ENCODE measurements around the gene RPL10. TPM values are rescaled to one million over a fixed set of nuclear protein-coding genes. Genes with fewer than 3 reads are reported as not detected.
A peak's percentile ranks its signal among the peaks of the same experiment; 100 is the strongest.

Gene RPL10
- total and polyA plus RNA-seq, 9 of the 15 experiments (the other 6 are each of a cell fraction or from before 2014, with no cell fraction given): 3,774 to 7,600 (median 5,014) TPM

- TF ChIP-seq, protein P1, sequence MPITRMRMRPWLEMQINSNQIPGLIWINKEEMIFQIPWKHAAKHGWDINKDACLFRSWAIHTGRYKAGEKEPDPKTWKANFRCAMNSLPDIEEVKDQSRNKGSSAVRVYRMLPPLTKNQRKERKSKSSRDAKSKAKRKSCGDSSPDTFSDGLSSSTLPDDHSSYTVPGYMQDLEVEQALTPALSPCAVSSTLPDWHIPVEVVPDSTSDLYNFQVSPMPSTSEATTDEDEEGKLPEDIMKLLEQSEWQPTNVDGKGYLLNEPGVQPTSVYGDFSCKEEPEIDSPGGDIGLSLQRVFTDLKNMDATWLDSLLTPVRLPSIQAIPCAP (CRISPR knock-in tag; IDR thresholded peaks at IDR 0.05; ENCODE audit: borderline replicate concordance): no peak
These were observed 5.0 kb downstream of the RPL10 start (continued) for GRCh38 chrX:154403192-154403591.

DNA sequence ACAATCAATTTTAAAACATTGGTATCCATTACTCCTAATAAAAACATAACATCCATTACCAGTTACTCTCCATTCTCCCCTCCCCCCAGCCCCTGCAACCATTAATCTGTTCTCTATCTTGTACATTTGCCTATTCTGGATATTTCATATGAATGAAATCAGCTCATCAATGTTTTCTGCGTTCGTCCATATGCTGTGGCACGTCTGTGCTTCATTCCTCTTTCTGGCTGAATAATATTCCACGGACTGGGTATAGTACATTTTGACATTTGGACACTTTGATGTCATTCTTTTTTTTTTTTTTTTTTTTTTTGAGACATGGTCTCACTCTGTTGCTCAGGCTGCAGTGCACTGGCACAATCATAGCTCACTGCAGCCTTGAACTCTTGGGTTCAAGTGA, 5.7 kb downstream of the RPL10 start:
- no peak for FAIRE-seq
- in situ Hi-C loops (cut with MboI): loop anchor here (10.0 kb wide), 1 partner anchor 131 kb away; no protein-coding TSS in a partner anchor
- no peak overlapping the region for H3K4me3 ChIP-seq
- no peak overlapping the region for H3K27ac ChIP-seq (ENCODE audit: extremely low read depth, low read depth, low read length)
- peaks cover 30% of the 10 kb centered on the region for H3K36me3 ChIP-seq (ENCODE audit: control insufficient read depth, insufficient read depth, low read length)
- H4K20me1 ChIP-seq (replicated peaks; ENCODE audit: control insufficient read depth, insufficient read depth, low read length): peaks cover 13% of the 10 kb centered on the region
- WGBS (ENCODE audit: insufficient coverage, low coverage, missing lambda C conversion rate): 58% methylated on average over 4 of the region's 4 CpGs
- intact Hi-C loops (cut with micrococcal nuclease): no loop called here
- H3K9me3 ChIP-seq (replicated peaks; ENCODE audit: control insufficient read depth, insufficient read depth, low read depth, low read length): no peaks in the 10 kb centered on the region; the same call in 1 of the 2 replicates
- no peaks in the 10 kb centered on the region for H3K27me3 ChIP-seq (ENCODE audit: control insufficient read depth in 2 of 2, insufficient read depth in 2 of 2, low read length in 2 of 2)
- POLR2A ChIA-PET: no interaction called here
- no TSS peak for BruUV-seq (replicated peaks)
- no peaks in the 10 kb centered on the region for H3K9me1 ChIP-seq (ENCODE audit: control insufficient read depth, insufficient read depth, low read length)
- no peak for DNase-seq (ENCODE audit: extremely low read depth in 1 of 4, low spot score in 3 of 4)
- H3K4me1 ChIP-seq (replicated peaks in 1 of 2; ENCODE audit: control insufficient read depth in 2 of 2, insufficient read depth in 2 of 2, low read length in 2 of 2): peaks cover 11 to 17% of the 10 kb centered on the region in 2 experiments; a peak in 4 of 5 replicates
- H2AFZ ChIP-seq (ENCODE audit: low read depth, low read length): no peak overlapping the region
- CTCF ChIA-PET (ENCODE audit: low intra/inter-chr PET ratio): no interaction called here
- no peak for TF ChIP-seq CHD4 (IDR thresholded peaks at IDR 0.05; ENCODE audit: insufficient read depth, insufficient replicate concordance, low read depth, low read length, poor library complexity, severe bottlenecking)
- TF ChIP-seq WHSC1 (IDR thresholded peaks at IDR 0.05; ENCODE audit: low read length): no peak
- TF ChIP-seq ZNF146 (CRISPR knock-in tag; IDR thresholded peaks at IDR 0.05; ENCODE audit: unreplicated experiment): peak; percentile 71
- TF ChIP-seq, protein P2, sequence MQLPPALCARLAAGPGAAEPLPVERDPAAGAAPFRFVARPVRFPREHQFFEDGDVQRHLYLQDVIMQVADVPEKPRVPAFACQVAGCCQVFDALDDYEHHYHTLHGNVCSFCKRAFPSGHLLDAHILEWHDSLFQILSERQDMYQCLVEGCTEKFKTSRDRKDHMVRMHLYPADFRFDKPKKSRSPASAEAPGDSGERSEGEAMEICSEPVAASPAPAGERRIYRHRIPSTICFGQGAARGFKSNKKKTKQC (CRISPR knock-in tag; IDR thresholded peaks at IDR 0.05): no peak
- TF ChIP-seq CTBP1 (IDR thresholded peaks at IDR 0.05; ENCODE audit: borderline replicate concordance): no peak
- H3K79me2 ChIP-seq (ENCODE audit: control insufficient read depth, insufficient read depth, low read length): peaks cover 26% of the 10 kb centered on the region
- no peak for ATAC-seq
- no peak overlapping the region for H3K9ac ChIP-seq (ENCODE audit: insufficient read depth in 1 of 2, low read depth in 2 of 2, low read length in 2 of 2)
- H3K4me2 ChIP-seq (ENCODE audit: insufficient read depth, low read length): no peak overlapping the region

All from K562 (cell line).